NT2/D1 (cell line): ENCODE results near the gene OR2H2.

ENCODE experiments used
- DNase-seq: peaks from one replicate; pipeline ENCODE4 v3.0.0-alpha.2; 2011; ENCODE audit warnings: low read depth, low spot score
- H3K27me3 ChIP-seq: 2 replicates; pipeline ENCODE4 v1.6.0; 2011; ENCODE audit warnings: mild to moderate bottlenecking; ENCODE audit not compliant: insufficient read length, insufficient read depth
- H3K36me3 ChIP-seq: 2 replicates; pipeline ENCODE4 v1.6.1; 2011; ENCODE audit warnings: mild to moderate bottlenecking, low read length, mixed read lengths; ENCODE audit not compliant: insufficient read depth, insufficient read length
- H3K4me1 ChIP-seq: 2 replicates; pipeline ENCODE4 v1.5.1; 2011; ENCODE audit not compliant: insufficient read depth, insufficient read length
- H3K4me3 ChIP-seq: 2 replicates; pipeline ENCODE4 v1.5.1; 2011; ENCODE audit warnings: low read depth; ENCODE audit not compliant: insufficient read length
- H3K9ac ChIP-seq: 2 replicates; pipeline ENCODE4 v1.6.0; 2011; ENCODE audit warnings: low read depth; ENCODE audit not compliant: insufficient read length
- H3K9me3 ChIP-seq: 2 replicates; pipeline ENCODE4 v1.5.1; 2011; ENCODE audit warnings: mild to moderate bottlenecking, low read length; ENCODE audit not compliant: insufficient read depth
- SUZ12 ChIP-seq: IDR thresholded peaks from 2 replicates; pipeline ENCODE4 v1.6.1; 2011; ENCODE audit not compliant: insufficient read length, insufficient read depth; ENCODE audit errors: extremely low read depth
- YY1 ChIP-seq: IDR thresholded peaks from 2 replicates; pipeline ENCODE4 v1.6.1; 2011; ENCODE audit not compliant: insufficient read length, insufficient read depth
- ZNF274 ChIP-seq: IDR thresholded peaks from 2 replicates; pipeline ENCODE4 v1.6.1; 2011; ENCODE audit warnings: mild to moderate bottlenecking, low read depth, low read length

Gene OR2H2

DNA sequence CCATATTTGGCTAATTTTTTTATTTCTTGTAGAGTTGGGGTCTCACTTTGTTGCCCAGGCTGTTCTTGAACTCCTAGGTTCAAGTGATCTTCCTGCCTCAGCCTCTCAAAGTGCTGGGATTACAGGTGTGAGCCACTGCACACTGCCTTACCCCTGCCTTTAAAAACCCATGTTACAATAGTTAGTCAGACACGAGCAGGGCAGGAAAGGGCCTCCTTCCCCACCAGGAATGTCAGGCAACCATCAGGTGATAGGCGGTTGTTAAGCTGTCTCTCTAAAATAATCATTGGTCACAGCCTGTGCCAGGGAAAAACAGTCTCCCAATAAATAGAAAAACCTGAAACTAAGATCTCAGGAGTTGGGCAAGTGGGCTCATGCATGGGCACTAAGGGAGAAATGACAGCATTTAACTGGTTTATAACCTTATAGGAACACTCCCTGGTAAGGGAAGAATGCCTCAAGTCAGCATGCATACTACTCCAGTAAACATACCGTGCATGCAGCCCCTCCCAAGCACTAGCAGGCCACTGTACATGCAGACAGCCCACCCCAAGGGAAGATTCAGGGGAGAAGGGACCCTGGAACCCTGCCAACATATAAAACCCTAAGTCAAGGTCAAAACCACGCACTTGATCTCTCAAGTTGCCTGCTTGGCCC, 8.4 kb downstream of the OR2H2 start:
- TF ChIP-seq SUZ12, result no peak
- TF ChIP-seq YY1, result no peak
- TF ChIP-seq ZNF274, result no peak
- Histone ChIP-seq H3K4me1 (peaks cover 3% of the 10 kb centered on the region), H3K27me3 (no peaks in the 10 kb centered on the region), H3K9ac (no peak overlapping the region), H3K4me3 (no peak overlapping the region), H3K9me3 (no peaks in the 10 kb centered on the region), H3K36me3 (peaks cover under 1% of the 10 kb centered on the region)
- DNase-seq, result no peak

DNA sequence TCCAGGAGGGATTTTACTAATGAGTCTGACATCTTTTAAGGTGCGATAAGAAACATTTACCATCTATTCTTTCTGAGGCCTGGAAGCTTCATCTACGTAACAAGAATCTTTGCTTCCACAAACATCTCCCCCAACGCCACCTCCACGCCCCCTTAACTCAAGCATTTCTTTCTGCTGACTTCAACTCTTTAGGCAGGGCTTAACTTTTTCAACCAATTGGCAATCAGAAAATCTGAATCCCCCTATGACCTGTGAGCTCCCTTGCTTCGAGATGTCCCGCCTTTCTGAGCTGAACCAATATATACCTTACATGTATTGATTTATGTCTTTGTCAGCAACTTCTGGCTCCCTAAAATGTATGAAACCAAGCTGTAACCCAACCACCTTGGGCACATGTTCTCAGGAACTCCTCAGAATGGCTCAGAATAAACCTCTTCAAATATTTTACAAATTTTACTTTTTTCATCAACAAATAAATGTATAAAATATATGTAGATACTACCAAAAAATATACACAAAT, 11.5 kb downstream of the OR2H2 start:
- peak; percentile 28 for DNase-seq
- Histone ChIP-seq H3K27me3 (no peaks in the 10 kb centered on the region), H3K4me1 (peaks cover 3% of the 10 kb centered on the region), H3K9me3 (no peaks in the 10 kb centered on the region), H3K9ac (no peak overlapping the region), H3K4me3 (no peak overlapping the region), H3K36me3 (peaks cover 27% of the 10 kb centered on the region)
- no peak for TF ChIP-seq SUZ12
- no peak for TF ChIP-seq ZNF274
- no peak for TF ChIP-seq YY1

DNA sequence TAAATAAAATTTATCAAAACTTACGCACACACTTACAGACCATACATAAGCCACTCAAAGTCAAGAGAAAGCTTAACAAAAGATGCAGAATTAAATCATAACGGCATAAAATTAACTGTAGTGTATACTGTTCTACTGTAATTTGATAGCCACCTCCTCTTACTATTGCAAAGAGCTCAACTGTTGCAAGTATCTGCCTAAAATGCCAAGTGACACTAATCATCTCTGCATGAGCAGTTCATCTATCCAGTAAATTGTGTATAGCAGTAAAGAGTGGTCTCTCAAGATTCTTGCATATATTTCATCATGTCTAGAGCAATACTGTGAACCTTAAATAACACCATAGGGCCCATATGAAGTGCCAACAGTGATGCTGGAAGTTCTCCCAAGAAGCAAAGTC, 12.3 kb downstream of the OR2H2 start:
- Histone ChIP-seq H3K9me3 (no peaks in the 10 kb centered on the region), H3K4me3 (no peak overlapping the region), H3K4me1 (peaks cover 3% of the 10 kb centered on the region), H3K27me3 (no peaks in the 10 kb centered on the region), H3K9ac (no peak overlapping the region), H3K36me3 (peaks cover 35% of the 10 kb centered on the region)
- no peak for DNase-seq
- TF ChIP-seq YY1, result no peak
- no peak for TF ChIP-seq ZNF274
- TF ChIP-seq SUZ12, result no peak

DNA sequence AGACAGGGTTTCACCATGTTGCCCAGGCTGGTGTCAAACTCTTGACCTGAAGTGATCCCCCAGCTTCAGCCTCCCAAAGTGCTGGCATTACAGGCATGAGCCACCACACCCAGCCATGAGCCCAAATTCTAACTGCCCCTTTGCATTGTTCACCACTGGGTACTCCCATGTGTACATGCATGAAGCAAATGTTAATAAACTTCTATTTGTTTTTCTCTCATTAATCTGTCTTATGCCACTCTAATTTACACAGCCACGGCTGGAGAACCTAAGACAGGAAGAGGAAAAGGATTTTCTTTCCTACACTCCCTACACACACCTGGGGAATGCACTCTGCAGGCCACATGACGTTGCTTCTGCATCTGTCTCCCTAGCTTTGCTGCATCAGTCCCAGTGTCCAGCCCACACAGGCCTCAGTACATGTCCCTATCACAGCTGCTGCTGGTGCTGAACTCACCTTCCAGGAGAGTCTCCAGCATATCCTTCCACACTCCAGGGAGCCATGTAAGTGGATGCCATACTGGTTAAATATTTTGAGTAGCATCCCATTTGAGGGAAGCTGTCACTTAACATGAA, 13.3 kb downstream of the OR2H2 start:
- Histone ChIP-seq H3K4me1 (peaks cover 6% of the 10 kb centered on the region), H3K9ac (no peak overlapping the region), H3K27me3 (no peaks in the 10 kb centered on the region), H3K36me3 (peaks cover 46% of the 10 kb centered on the region), H3K4me3 (no peak overlapping the region), H3K9me3 (no peaks in the 10 kb centered on the region)
- no peak for TF ChIP-seq YY1
- no peak for TF ChIP-seq SUZ12
- no peak for TF ChIP-seq ZNF274
- no peak for DNase-seq

DNA sequence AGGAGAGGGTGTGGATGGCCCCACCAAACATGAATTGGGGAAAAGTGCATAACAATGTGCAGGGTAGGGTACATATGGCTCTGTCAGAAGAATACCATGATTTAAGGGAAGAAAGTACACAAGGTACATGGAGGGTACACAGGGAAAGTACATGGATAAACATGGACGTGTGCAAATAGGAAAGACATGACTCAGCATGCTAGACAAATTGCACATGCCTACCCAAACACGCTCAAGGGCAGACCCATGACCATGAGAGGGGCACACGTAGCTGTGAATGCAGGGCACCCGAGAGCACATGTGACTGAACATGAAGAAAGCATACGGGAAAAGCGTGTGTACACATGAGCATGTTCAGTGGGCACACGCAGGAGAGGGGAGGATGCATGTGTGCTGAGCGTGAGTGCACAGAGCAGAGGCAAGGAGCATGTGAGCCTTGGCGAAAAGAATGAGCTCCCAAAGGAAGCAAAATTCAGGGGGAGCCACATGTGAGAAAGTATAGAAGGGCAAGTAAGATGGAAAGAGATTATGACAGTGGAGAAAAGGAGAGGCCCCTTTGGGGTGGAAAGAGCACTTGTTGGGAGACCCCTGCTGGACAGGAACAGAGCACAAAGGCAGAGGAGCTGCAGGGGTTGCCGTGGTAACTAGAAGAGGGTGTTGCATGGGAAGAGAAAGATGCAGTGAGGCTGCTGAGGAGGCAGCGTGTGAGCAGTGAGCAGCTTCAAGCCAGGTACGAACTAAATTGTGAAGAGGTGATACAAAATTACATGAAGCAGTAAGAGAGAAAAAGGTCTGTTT, 17.8 kb downstream of the OR2H2 start:
- DNase-seq, result peak; percentile 66
- H3K9me3 ChIP-seq, result no peaks in the 10 kb centered on the region
- peaks cover 90% of the 10 kb centered on the region for H3K36me3 ChIP-seq
- no peak overlapping the region for H3K9ac ChIP-seq
- H3K27me3 ChIP-seq, result no peaks in the 10 kb centered on the region
- H3K4me1 ChIP-seq, result peaks cover 3% of the 10 kb centered on the region
- no peak overlapping the region for H3K4me3 ChIP-seq
- TF ChIP-seq YY1 (no peak), SUZ12 (no peak), ZNF274 (no peak)

DNA sequence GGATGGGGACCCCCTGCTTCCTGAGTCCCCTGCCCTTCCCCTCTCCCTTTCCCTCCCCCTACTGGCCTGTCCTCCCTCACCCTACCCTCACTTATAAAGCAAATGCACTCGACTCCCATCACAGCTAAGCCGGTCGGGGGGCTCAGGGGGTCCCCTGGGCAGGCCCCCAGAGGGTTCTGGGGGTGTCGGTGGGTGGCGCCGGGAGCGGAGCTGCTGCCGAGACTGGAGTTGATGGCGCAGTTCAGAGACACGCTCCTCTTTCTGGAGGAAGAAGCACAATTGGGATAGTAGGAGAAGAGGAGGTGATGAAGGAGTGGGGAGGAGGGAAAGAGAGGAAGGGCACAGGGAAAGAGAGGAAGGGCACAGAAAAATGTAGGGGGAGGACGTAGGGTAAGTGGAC, 18.5 kb downstream of the OR2H2 start:
- DNase-seq, result no peak
- H3K9ac ChIP-seq, result no peak overlapping the region
- TF ChIP-seq YY1, result no peak
- TF ChIP-seq ZNF274, result no peak
- no peak for TF ChIP-seq SUZ12
- H3K9me3 ChIP-seq, result no peaks in the 10 kb centered on the region
- H3K27me3 ChIP-seq, result no peaks in the 10 kb centered on the region
- peaks cover 95% of the 10 kb centered on the region for H3K36me3 ChIP-seq
- H3K4me3 ChIP-seq, result no peak overlapping the region
- H3K4me1 ChIP-seq, result peaks cover 3% of the 10 kb centered on the region

DNA sequence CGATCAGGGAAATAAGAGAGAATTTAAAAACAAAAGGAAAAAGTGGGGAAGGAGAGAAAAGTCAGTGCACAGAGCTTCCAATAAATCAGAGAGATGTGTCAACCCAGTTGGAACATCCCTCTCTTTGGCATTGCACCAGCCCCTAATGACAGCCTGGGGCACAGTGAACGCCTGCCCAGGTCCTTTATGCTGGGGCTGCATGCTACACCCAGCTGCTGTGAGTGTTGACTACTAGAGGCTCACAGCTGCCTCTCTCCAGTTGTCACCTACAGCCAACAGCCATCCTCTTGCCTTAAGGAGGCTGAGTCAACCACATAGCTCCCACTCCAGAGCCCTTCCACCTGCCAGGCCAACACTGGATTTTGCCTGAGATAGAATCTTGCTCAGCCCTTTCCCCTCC, 19.0 kb downstream of the OR2H2 start:
- no peak for TF ChIP-seq YY1
- no peak for TF ChIP-seq SUZ12

More for the DNA sequence above, 19.0 kb downstream of the OR2H2 start:
- Histone ChIP-seq H3K4me3 (no peak overlapping the region), H3K4me1 (peaks cover 3% of the 10 kb centered on the region), H3K36me3 (peaks cover 97% of the 10 kb centered on the region), H3K9me3 (no peaks in the 10 kb centered on the region), H3K27me3 (no peaks in the 10 kb centered on the region), H3K9ac (no peak overlapping the region)
- DNase-seq, result no peak
